HG03066 (cell line): ENCODE measurements around the gene WDR70.
"Not testable (repeated sequence)": the region's sequence is repeated elsewhere in the genome, so short reads cannot be mapped to it uniquely, and the experiment has no call there.

Experiments
- ATAC-seq: cut with Tn5 transposase; IDR thresholded peaks from one replicate; pipeline ENCODE4 v1.9.1; 2021; ENCODE audit warnings: low read depth; ENCODE audit not compliant: unreplicated experiment

The WDR70 gene

GRCh38 chr5:37786862-37787519 is 407.9 kb downstream of the WDR70 start:
- ATAC-seq = no peak

DNA sequence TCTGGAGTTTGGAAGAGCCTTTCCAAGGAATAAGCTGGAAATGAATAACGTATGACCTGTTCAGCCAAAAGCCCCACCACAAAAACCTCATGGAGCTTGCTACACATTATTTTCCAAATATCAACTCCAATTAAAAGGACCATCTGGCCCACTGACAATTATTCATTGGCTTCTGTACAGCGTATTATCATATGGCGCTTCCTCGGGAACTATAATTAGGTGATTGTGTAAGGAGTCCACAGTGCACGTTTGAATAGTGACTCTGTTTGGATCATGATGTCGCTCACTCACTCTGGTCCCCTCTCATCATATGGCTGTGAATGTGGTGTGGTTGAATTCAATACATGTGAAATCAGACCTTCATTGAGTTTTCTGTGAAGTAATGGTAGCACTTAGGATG is 408.6 kb downstream of the WDR70 start:
- ATAC-seq = no peak

GRCh38 chr5:37789991-37790390 is 410.9 kb downstream of the WDR70 start:
- no peak for ATAC-seq

- ATAC-seq = no peak
These were observed 412.2 kb downstream of the WDR70 start for GRCh38 chr5:37791321-37791720.

GRCh38 chr5:37792975-37793631 is 414.0 kb downstream of the WDR70 start:
- ATAC-seq = no peak

GRCh38 chr5:37795292-37795691 is 416.2 kb downstream of the WDR70 start:
- not testable (repeated sequence) for ATAC-seq

DNA sequence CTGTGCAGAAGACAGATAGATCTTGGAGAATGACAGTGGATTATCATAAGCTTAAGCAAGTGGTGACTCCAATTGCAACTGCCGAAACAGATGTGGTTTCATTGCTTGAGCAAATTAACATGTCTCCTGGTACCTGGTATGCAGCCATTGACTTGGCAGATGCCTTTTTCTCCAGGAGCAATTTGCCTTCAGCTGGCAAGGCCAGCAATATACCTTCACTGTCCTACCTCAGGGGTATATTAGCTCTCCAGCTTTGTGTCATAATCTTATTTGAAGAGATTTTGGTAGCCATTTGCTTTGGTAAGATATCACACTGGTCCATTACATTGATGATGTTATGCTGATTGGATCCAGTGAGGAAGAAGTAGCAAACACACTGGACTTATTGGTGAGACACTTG is 417.3 kb downstream of the WDR70 start:
- ATAC-seq = not testable (repeated sequence)

DNA sequence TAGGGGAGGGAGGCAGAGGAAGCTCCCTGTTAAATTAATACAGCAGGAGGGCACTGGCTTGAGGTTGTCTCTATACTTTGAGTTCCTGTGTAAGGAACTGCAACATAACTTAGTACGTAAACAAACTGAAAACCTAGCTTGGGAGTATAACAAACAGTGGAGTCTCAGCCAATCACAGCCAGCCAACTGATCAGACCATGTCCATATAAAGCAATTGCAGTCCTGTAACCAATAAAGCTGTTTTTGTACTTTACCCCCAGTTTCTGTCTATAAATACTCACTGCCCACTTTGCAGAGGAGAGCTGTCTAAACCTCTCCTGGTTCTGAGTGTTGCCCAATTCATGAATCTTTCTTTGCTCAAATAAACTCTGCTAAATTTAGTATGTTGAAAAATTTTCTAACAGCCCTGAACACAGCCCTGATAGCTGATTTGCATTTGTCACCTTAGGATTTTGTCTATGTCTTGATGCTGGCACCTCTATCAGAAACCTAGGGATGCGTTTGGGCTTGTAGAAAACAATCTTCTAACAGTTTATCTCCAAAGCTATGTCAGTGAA is 420.8 kb downstream of the WDR70 start:
- no peak for ATAC-seq

DNA sequence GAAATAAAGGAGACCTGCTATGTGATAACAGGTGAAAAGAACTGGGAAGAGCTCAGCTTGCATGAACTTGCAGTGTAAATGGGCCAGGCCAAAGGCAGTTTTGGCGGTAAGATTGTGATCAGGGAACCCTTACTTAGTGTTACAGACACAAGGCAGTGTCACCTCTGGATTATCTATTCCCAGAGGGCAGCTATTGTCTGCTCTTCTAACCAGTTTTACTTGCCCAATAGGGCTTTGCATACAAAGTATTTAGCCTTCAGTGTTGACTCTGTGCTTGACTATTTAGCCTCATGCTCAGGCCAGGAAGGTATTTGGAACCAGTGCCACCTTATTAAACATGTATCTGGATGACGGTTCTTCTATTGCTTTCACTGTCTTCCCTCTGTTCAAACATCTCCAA is 422.4 kb downstream of the WDR70 start:
- no peak for ATAC-seq
